HG02852 (cell line): ENCODE data around the gene SDCCAG8.
A peak's percentile ranks its signal among the peaks of the same experiment; 100 is the strongest.

ENCODE experiments used
- ATAC-seq: cut with Tn5 transposase; IDR thresholded peaks from one replicate; pipeline ENCODE4 v1.9.1; 2021; ENCODE audit warnings: mild to moderate bottlenecking, moderate library complexity; ENCODE audit not compliant: unreplicated experiment

Gene SDCCAG8

DNA sequence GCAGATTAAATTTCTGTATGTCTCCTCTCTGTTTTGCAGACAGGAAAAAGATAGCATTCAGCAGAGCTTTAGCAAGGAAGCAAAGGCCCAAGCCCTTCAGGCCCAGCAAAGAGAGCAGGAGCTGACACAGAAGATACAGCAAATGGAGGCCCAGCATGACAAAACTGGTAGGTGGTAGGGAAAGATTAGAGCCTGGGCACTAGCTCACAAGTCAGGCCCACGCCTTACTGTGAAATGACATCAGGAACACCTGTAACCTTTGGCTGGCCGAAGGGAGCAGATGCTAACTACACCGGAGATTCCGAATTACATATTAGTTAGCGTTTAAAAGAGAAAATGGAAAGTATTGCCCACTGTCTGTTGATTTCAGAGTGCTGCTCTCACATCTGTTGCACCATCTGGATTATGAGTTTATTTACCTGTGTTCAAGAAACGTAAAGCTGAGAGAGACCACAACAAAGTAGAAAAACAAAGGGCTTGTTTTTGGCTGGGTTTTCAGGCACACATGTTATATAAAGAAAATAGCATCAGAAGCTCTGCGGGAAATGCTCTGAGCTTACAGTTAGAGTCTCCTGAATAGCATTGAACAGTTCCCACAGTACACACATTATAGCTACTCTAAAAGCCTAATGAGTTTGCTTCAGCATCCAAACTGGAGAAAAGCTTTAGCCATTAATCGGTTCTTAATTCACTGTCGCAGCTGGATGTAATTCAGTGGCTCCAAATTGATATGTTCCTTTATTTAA is 160.0 kb downstream of the SDCCAG8 start:
- no peak for ATAC-seq

DNA sequence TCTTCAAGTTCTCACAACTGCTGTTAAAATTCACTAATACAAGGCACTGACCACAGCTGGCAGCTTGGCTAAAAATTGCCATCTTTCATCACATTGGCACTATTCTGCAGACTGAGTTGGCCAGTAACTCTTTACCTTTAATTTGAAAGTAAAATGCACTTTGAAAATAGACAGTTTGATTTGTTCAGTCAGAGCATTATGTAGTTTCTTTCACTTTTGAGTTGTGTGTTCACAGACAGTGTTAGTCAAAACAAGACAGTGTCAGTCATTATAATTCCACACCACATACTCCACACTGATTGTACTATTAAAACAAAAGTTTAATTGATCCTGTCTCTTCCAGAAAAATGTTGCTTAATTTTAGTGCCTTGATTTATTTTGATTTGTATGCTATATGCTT is 160.7 kb downstream of the SDCCAG8 start:
- peak; percentile 84 for ATAC-seq

DNA sequence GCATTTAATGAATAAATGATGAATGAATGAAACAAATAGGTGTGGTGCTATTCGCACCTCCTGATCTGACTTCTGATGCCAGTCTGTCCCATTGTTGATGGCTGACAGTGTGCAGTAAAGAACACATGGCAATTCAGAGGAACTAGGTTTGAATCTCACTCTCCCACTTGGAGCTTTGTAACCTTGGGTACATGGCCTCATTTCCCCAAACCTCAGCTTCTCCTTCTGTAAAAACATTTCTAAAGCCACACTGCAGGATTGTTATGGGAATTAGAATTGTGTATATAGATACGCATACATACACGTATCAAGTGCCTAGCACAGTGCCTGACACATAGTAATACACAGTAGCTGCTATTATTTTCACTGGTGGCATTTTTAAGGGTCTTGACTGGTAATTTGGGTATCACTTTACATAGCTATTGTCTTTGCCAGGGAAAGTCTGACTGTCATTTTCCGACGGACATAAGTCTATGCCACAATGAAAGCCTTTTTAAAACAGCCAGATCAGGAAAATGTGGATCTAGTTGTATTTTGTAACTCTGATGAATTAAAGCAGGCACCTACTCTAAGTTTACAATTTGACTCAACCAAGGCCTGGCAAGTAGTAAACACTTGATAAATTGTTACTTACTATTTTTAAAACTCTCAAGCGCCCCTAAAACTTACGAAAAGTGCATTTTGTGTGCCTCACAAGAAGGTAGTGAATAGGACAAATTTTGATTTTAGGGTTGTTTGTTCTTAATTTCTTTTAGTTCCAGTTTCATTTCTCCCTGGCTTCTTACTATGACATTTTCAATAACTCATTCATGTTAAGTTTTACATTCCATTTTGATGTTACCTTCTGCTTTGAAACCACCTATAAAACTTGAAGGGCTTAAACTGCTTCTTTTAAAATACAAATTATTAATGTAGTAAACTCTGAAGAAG is 164.4 kb downstream of the SDCCAG8 start:
- no peak for ATAC-seq

DNA sequence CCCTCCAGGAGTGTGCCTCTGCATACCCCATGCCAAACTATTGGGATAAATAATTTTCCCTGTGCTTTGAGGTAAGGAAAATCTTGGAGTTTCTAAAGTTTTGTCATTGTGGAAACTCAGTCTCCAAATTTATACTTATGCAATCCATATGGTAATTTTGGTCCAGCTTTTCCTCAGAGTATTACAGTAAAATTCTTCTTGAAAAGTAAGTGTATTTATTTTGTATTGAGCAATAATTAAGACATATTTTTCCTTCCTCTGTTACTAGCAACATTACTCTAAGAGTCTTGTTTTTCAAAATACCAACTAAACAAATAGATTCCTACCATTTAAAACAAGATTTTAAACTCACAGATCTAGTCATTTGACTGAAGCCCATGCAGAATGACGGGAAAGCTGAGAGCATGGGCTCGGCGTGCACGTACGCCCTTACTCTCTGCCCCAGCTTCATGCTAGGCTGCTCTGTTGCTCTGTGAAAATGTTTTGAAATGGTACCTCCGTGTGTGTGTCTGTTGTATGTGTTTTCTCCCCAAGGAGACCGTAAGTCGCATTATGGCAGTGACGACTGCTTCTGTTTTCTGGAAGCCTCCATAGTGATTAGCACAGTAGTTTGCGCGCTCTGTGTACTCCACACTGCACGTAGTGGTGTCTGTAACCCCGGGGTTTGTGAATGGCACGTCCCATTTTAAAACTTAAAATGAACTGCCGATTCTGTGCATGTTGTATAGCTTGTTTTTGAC is 165.3 kb downstream of the SDCCAG8 start:
- ATAC-seq: no peak

DNA sequence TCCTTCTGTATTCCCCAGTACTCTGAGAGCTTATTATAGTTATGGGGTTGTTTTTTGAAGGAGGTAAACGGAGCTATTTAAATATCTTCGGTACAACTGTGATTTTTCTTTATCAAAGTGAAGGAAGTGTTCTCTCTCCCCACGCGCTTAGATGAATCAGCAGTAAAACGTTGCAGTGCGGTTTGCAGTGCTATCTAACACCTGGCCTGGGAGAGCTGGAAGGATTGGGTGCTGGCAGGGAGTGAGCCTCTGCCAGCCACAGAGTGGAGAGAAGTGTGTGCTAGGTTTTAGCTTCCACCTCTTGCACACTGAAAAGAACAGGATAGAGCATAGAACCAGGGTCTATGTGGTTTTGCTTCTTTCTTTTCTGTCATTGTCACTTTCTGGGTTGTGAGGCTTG is 165.9 kb downstream of the SDCCAG8 start:
- ATAC-seq: peak; percentile 92

DNA sequence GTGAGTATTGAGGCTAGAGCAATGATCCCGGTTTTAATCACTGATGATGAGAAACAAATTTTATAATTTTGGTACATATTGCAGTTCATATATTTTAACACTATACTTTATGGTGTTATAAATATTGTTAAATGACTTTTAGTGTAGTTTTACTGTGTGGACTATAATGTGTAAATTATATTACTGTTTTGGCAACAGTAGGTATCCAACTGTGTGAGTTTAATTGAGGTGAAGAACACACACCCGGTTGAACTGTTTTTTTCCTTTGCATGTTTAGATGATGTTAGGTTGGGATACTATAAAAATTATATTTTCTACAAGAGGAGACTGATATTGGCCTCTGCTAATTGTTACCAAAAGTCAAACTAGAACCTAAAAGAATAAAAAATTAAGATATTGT is 166.5 kb downstream of the SDCCAG8 start:
- no peak for ATAC-seq

DNA sequence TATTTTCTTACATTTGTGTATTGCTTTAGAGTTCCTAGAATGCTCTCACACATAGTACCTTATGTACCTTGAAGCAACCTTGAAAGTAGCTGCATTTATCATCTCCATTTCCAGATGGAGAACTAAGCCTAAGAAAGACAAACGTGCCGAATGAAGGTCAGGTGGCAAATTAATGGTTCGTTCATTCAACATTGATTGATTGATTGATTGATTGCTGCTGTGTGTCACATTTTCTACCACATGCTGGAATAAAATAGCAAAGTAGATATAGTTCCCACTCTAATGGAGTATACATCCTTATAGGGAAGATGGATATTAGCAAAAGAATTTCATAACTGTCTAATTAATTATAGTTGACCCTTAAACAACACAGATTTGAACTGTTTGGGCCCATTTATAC is 172.2 kb downstream of the SDCCAG8 start:
- no peak for ATAC-seq

DNA sequence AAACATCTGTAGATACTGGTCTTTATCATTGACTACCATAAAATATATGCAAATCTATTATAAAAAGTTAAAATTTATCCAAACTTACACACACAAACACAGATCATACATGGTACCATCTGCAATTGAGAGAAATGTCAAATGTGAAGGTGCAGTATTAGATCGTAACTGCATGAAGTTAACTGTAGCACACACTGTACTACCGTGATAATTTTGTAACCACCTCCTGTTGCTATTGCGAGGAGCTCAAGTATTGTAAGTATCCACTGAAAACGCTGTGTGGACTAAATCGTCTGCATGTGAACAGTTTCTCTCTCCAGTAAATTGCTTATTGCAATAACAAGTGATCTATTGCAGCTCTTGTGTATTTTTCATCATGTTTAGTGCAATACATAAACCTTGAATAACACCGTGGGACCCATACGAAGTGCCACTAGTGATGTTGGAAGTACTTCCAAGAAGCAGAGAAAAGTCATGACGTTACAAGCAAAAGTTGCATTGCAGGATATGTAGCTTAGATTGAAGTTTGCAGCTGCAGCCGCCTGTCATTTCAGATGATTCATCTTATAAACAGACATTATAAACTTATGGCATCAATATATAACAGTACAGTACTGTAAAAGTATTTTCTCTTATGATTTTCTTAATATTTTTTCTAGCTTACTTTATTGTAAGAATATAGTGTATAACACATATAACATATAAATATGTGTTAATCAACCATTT is 172.9 kb downstream of the SDCCAG8 start:
- ATAC-seq: no peak

DNA sequence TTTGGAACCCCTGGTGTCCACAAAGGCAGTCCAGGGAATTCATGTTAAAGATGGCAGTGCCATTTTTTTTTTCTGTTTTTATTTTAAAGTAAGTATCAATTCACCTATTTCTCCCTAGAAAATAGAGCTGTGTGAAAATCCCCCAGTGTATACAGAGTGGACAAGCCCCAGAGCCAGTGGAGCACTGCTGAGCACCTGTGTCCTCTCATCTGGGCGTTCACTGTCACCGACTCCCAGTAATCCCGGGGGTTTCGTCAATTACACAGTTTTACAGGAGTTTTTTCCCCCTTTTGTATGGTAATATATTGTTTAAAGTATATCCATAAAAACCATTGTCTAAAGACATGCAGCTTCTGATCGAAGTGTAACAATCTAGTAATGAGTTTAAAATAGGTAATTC is 175.8 kb downstream of the SDCCAG8 start:
- no peak for ATAC-seq

DNA sequence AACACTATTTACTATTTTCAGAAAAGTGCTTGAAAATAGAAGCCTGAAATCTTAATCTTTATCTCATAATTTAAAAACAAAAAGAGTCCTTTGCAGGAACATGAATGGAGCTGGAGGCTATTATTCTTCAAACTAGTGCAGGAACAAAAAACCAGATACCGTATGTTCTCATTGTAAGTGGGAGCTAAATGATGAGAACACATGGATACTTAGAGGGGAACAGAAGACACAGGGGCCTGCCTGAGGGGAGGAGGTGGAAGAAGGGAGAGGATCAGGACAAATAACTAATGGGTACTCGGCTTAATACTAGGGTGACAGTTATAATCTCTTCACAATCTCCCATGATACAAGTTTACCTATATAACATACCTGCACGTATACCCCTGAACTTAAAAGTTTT is 176.3 kb downstream of the SDCCAG8 start:
- ATAC-seq: no peak

DNA sequence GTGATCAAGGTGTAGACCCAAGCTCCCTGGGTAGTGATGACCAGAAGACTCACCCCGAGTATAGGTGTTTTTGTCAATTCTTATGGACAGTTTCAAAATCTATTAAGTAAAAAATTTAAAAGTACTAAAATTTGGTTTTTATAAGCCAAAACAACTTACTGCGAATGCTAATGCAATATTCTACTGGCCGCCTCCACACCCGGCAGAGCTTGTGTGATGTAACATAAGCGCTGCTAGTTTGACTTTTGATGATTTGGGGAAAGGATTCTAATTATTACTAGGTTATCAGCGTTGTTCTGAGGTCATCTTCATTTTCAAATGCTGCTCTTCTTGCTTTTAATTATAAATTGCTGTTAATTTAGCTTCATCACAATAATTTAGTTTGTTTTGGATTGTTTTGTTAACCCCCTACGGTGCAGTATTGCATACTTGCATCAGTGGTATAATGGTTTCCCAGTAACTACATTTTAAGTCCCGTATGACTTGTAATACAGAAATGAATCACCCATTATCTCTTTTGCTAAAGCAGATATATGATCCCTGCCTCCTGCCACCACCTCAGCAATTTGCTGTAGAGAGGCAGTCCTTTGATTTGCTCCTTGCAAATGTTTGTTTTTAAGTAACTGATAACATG is 178.0 kb downstream of the SDCCAG8 start:
- ATAC-seq: no peak

DNA sequence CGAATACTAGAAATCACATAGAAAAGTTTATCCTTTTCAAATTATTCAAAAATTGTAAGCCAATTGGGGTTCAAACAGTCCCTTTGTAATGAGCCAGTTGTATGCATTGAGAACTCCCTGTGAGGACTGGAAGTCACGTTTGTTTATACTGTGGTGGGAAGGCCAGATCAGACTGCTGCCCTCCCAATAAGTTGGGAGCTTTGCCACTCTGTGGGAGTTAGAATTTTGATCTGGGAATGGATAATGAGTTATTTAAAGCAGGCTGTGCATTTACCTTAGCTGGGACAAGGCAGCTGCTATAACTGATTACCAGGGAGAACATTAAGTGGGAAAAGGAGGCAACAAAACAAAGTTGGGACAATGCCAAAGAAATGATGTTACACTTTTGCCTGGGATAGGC is 178.8 kb downstream of the SDCCAG8 start:
- no peak for ATAC-seq

DNA sequence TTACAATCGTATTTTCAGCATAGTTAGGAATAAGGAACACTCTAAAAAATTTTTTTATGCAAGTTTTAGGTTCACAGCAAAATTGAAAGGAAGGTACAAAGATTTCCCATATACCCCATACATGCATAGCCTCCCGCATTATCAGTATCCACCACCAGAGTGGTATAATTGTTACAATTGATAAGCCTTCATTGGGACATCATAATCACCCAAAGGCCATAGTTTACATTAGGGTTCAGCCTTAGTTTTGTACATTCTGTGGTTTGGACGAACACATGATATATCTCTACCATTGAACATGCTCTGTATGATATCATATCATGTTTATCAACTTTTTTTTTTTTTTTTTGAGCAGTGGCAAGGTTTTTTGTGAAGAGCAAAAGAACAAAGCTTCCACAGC is 180.0 kb downstream of the SDCCAG8 start:
- ATAC-seq: no peak

DNA sequence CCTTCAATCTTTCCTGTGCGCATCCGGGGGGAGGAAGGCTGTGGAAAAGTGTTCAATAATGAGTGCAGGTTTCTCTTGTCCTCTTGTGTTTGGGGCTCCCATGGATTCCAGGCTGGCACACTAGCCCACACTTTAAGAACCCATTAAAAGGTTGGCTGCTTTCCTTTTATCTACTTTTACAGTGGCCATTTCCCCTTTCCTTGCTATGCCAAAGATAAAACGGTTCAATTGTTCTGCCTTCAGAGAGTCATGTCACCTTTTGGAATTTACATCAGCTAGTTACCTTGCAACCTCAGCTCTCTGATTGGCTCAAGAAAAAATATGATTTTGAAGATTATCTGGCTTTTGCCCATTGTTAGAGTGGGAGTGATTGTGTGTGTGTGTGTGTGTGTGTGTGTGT is 182.3 kb downstream of the SDCCAG8 start:
- no peak for ATAC-seq

DNA sequence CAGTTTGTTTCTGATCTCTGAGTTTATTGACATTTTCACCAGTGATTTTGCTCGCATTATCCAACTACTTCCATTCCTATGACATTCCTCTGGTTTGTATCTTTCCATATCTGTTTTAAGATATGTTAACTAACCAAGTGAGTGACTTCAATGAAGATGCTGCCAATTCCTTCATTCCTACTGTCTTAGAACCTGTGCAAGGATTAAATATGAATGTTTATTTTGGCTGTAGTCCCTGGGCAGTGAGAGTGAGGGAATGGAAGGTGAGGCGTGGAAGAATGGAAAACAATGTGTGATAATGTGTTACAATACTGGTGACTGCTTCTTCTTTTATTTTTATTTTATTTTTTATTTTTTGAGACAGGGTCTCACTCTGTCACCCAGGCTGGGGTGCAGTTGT is 183.0 kb downstream of the SDCCAG8 start:
- no peak for ATAC-seq

DNA sequence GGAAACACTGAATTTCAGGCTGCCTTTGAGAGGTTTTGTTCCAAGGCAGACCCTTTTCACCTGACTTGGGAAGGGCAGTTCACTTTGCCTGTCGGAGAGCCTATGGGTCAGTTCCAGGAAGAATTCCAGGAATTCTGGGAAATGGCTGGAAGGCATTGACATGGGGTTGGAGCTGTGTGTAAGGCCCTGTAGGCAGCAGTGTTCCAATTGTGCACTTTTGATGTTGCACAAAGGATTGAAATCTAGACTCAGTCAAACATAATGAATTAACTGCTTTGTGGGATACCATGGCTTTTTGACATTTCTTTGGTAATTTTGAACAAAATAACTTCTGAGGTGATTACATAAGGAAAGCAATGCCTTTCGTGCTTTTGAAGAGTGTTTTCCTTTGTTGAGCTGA is 184.6 kb downstream of the SDCCAG8 start:
- ATAC-seq: no peak

DNA sequence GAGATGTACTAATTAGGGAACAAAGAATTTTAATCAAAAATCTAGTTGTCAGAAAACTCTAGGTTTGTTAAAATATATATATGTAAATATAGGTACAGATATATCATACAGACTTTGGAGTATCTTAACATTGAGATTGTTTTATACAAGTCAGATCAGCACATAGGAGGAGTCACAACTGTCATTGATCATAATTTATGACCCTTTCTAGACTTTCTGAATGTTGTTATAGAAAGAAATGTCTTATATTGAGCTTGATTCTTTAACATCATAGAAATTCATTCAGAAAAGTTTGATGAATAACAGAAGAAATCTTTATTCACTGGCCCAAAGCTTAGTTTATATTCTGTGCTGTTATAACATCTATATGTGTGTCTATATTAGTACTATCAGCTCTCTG is 185.8 kb downstream of the SDCCAG8 start:
- no peak for ATAC-seq

DNA sequence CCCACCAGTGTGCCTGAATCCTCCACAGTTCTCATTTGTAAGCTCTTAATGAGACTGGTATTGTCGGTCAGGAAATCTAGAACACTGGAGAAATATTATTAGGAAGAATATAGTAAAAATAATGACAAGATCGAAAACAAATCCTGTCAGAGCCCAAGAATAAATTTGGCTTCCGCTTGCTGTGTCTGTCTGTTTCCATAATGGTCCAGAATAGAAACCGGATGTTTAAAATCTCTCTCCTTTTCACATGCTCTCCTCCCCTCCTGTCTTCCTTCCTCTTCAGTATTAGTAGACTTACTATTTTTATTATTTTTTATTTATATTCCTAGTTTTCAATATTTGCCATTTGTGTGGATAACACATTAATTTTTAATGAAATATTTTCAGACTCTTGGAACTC is 187.7 kb downstream of the SDCCAG8 start:
- ATAC-seq: no peak

DNA sequence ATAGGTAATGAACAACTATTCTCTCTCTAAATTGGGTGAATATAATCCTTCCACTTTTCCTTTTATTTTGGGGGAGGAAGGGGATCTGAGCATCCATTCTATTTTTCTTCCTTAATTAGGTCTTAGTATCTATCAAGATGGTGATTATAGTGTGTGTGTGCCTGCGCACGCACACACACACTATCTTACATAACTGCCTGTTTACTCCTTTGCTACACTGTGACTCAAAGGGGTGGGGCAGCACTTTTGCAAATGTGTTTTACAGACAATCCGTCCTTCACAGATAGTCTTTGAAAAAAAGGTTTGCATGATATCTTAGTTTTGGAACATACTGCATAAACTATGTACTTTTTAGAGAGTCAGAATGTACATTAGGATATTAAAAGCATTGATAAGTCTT is 191.5 kb downstream of the SDCCAG8 start:
- no peak for ATAC-seq

DNA sequence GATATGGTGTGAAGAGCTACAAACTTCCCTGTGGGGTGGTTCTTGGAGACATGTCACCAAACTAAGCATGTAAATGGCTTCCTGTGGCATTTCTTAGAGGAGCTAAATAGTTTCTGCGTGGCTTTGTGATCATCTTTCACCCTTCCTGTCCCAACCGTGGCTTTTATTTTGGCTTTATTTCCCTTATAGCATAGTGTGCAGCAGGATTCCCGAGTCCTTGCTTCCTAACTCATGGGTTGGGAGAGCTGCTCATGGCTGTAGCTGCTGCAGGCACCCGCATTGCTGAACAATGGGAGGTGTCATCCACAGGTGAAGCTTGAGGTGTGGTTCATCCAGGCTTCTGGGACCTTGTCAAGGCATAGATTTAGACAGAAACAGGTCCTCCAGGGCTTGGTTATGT is 192.0 kb downstream of the SDCCAG8 start:
- no peak for ATAC-seq
